NCI-H748 treated with DMSO at 0.1 percent for 48 hours (cell line): ENCODE data around the gene ELAVL3.

Experiments used
- DNase-seq: peaks from one replicate; lab custom pipeline; 2025; lab: John Stamatoyannopoulos, UW

Gene ELAVL3

DNA sequence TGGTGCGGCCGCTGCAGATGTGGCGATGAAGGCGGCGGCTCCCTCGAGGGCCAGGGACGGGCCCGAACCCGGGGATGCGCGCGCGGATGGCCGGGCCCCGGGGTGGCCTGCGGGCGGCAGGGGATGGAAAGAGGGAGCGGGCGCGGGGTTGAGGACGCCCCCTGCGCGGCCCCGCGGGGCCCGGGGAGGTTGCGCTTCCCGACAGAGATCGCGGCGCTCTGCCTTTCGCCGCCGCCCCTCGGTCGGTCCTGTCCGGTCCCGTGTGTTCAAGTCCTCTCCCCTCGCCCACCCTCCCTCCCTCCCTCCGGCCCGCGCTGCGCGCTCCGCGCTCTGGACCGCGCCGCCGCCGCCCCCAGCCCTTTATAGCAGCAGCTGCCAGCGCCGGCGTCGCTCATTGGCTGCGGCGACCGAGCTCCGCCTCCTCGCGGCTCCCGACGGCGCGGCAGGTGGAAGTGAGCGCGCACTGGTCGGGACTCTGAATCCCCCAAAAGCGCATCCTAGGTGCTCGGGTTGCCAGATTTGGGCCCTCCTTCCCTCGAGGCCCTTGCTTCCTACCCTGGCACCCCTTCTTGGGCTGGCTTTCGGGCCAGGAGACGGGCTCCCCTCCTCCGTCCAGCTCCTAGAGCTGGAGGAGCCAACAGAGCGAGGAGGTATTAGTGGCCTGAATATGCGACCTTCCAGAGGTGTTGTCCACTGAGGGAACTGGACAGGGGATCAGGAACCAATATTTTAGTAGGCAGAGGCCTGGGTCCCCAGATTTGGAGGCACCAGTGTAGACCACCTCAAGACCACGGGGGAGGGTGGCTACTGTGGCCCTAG, at the start of gene ELAVL3:
Gene ELAVL3 (minus strand): TSS at position 332 of the 819 bp plus-strand sequence. CDS start 438 bp downstream, outside the sequence.
- peak; percentile 41 for DNase-seq

DNA sequence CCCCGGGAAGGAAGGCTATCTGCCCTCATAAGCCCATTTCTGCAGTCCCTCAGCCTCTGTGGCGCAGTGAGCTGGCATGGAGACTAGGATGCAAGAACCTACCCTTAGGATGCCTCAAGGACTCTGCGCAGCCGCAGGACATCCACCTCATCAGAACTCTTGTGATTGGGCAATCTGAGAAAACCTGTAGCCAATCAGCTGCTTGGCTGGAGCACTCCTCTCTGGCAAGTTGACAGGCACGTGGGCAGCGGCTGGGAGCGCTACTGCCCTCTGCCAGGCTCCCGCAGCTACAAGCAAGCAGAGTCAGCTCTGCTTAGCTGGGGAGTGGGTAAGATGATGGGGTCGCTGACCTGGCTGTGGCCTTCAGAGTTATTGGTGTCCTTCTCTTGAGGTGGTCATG, 49.6 kb upstream of the ELAVL3 start:
- DNase-seq: peak; percentile 20

DNA sequence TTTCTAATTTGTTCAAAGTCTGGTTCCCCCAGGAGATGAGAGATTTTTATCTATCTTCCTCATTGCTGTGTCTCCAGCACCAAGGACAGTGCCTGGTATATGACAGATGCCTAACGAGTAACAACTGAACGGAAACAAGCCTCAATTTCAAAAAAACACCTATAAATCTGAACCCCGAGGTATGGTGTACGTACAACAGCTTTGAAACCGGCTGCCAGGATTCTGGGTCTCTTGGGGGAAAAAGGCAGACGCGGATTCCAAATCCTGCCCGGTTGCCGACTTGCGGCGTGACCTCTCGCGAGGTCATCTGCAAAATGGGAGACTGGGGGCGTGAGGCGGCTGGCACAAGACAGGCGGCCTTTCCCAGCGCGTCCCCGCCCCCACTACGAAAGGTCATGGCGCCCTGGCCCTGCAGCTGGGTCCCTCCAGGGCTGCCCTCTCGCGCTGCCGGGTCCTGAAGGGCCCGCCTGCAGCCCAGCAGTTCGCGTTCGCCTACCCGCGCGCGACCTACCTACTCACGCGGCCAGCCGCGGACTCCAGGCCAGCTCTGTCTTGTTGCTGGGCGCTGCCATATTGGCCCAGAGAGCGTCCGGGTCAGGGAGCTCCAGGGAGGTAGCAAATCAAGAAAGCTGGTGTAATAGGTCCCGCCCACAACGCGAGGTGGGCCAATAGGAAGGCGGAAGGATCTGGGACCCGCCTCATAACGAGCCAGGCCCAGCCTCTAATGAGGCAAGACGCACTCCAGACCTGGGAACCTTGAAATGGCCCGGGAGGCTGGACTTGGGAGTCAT, 47.9 kb upstream of the ELAVL3 start, which contains the start of gene ECSIT:
Gene ECSIT (minus strand): TSS at position 584 of the 791 bp plus-strand sequence. CDS start 9,964 bp downstream, outside the sequence.
- DNase-seq: peak; percentile 88

DNA sequence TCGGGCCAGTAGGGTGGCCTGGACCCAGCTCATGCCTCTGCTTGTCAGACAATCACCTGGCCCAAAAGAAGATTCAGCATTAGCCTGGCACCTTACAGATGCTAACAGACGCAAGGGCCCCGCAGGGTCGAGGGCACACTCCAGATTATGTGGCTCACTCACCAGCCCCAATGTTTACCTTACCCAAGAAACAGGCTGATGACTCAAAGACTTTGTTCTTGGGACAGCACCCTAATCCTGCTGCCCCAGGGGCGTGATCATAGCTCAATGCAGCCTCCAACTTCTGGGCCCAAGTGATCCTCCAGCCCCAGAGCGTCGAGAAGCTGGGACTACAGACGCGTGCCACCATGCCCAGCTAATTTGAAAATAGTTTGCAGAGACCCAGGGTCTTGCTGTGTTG, 38.3 kb upstream of the ELAVL3 start:
- DNase-seq: no peak

DNA sequence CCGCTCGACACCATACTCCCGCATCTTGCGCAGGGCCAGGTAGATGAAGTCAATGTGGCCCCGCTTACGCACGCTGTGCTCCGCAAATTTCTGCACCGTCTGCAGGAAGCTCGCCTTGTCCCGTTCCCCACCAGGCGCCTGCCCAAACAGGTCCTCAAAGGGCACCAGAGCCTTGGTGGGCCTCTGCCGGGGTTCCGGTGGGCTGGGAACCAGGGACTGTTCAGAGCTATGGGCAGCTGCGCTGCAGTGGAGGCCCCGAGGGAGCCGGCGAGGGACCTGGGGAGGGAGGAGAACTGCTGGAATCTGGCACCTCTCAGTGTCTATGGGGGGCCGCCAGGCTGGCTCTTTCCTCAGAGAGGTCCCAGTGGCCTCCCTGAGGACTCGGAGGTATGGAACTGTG, 33.1 kb upstream of the ELAVL3 start:
- no peak for DNase-seq

DNA sequence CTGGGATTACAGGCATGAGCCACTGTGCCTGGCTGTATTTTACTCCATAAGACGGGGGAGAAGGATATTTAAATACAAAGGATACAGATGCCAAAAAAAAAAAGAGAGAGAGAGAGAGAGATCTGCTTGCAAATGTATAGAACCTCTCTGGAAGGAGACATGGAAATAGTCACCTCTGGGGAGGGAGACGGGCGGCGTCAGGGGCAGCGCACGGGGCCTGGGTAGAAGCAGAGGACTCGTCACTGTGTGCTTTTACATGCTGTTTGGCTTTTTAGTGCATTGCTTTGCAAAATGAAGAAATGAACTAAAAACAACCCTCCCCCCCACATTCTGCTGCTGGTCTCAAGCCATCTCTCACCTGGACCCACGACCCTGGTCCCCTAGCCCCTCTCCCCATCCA, 29.6 kb upstream of the ELAVL3 start:
- DNase-seq: no peak

DNA sequence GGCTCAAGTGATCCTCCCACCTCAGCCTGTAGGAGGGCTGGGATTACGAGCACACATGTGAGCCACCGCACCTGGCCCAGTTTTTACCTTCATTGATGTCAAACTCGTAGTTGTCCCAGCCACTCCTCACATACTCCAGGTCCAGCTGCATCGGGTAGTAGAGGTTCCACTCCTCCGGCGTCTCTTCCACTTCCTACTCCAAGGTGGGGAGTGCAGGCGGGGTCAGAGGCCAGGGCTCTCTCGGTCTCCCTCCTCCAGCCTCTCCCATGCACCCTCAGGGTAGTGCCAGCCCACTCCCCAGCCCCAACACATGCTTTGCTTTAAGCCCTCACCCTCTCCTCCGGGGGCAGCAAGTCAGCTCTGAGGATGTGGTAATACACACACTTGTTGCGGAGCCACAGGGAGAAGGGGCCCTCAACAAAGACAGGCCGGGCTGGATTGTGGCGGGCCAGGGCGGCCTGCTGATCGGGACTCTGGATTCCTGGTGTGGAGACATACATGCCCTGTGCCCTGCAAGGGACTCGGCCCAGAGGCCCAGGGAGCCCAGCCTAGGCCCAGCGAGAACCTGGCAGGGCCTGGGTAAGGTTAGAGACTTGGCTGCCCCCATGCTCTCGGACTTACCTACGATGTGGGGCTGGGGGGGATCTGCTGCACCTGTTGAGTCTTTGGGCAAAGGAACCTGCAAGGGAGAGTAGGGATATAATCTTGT, 26.7 kb upstream of the ELAVL3 start:
- DNase-seq: no peak

DNA sequence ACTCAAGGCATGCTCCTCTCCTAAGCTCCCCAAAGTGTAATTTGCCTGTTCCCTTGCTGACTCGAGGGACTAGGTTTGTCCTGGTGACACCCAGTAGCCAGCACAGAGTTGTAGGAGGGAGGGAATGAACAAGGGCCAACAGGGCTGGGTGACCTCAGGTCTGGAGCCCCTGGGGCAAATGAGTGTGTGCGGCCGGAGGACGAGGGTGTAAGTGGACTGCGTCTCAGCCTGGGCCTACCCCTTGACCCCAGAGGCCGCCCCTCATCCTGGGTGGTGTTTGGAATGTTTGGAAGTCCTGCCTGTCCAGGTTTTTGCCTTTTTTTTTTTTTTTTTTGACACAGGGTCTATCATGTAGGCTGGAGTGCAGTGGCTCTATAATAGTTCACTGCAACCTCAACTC, 26.1 kb upstream of the ELAVL3 start:
- DNase-seq: no peak

DNA sequence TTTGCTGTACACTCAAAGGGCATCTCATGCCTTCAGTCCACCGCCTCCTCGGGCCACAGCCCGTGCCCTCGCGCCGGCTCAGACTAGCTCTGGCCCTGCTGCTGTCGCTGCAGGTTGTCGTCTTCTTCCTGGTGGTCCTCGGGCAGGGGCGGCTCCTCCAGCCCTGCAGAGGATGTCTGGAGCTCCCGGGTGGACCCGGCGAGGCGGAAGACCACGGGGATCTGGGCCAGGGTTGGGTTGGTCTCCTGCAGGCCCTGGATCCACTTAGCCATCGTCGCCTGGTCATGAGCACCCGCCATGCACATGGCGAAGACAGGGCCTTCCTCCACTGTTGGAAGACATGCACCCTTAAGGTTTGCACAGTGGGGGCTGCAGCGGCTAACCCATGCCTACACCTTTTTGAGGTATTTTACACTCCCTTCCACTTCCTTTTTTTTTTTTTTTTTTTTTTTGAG, 25.3 kb upstream of the ELAVL3 start:
- DNase-seq: no peak

DNA sequence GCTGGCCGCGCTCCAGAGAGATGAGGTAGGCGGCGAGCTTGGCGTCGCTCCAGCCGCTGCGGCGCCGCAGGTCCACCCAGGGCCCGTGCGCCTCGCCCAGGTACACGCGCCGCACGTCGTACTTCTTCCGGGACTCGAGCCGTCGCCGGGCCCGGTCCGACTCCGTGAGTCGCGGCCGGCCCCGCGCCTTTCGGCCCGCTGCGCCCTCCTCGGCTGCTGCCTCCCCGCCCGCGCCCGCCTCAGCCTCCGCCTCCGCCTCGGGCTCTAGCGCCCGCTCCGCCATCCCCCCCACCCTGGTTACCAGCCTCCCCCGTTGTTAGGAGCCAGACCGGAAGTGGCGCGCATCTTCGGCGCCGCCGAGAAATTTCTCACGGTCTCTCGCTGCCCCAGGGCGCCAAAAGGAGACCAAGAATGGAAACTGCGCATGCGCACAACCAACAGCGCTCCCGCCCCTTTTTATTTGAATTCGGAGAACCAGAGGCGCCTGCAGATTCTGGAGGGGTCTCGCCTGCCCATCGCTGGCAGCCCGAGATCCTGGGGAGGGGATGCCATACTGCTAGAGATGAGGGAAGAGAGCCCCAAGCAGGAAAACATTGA, 24.8 kb upstream of the ELAVL3 start, which contains the start of gene ZNF653:
Gene ZNF653 (minus strand): TSS at position 336 of the 597 bp plus-strand sequence. CDS start 53 bp downstream, at position 283.
- peak; percentile 81 for DNase-seq

DNA sequence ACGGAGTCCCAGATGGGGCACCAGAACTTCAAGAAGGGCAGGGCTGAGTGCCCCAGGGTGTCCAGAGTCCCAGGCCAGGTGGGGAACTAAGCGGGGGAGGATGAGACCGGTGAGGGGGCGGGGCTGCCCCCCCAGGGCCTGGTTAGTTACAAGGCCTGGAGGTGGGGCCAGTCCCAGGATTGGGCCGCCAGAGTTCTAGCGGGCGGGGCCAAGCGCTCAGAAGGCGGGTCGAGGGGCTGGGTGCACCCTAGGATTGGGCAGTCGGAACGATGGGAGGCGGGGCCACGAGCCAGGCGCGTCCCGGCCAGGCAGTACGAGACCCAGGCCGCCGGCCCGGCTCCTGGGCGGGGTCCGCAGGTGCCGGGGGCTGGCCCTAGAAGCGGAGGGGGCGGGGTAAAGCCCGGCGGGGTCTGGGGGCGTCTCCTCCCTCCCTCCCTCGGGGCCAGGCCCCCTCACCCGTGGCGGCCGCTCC, 24.2 kb upstream of the ELAVL3 start:
- peak; percentile 72 for DNase-seq

DNA sequence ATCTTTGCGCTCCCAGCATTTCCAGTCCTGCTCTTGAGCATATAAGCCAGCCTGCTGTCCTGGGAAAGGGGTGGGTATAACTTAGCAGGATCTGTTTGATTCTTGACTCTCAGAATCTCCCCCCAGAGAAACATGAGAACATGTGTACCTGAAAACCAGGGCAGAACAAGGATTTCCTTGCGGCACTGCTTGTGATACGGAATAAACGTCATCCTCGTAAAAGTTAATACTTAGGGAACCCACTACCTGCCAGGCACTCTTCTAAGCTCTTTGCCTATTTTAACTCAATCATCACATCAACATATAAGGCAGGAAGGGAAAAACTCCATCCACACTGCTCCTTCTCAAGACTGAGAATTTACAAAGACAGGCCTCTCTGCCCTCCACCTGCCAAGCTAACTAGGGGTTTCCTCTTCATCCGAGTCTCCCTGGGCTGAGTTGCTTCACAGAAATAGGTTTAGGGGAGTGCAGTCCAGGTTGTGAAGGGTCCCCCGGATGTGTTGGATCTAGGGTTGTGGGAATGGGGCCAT, 23.7 kb upstream of the ELAVL3 start:
- no peak for DNase-seq

DNA sequence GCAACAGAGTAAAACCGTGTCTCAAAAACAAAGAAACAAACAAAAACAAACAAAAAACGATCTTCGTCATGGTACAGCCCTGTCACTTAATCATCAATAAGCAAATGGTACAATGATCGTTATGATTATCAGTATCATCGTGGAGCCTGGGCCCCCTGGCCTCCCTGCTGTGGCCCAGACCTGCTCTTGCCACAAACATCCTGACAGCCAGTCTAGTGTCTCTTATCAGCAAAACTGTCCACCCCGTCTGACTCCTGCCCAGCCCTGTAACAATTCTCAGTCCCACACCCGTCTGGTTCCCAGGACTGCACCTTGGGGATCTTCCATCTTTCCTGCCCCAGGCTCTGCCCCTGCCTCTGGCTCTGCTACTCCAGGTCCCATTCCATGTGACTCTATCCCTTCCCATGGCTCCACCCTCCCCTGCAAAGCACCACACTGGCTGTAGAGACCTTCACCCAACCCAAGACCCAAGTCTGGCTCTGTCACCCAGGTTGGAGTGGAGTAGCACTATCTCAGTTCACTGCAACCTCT, 19.1 kb upstream of the ELAVL3 start:
- DNase-seq: no peak

DNA sequence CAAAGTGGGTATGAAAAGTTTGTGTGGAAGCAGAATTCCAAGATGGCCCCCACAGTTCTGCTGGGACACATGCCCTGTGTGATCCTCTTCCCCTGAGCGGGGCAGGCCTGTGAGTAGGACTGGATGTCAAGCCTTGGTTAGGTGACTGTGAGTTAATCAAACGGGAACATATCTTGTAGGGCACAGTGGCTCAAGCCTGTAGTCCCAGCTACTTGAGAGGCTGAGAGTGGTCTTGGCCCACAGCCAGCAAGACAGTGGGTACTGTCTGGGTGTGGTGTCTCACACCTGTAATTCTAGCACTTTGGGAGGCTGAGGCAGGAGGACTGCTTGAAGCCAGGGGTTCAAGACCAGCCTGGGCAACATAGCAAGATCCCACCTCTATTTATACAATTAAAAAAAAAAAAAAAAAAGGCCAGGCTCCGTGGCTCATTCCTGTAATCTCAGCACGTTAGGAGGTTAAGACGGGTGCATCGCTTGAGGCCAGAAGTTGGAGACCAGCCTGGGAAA, 18.4 kb upstream of the ELAVL3 start:
- DNase-seq: no peak

DNA sequence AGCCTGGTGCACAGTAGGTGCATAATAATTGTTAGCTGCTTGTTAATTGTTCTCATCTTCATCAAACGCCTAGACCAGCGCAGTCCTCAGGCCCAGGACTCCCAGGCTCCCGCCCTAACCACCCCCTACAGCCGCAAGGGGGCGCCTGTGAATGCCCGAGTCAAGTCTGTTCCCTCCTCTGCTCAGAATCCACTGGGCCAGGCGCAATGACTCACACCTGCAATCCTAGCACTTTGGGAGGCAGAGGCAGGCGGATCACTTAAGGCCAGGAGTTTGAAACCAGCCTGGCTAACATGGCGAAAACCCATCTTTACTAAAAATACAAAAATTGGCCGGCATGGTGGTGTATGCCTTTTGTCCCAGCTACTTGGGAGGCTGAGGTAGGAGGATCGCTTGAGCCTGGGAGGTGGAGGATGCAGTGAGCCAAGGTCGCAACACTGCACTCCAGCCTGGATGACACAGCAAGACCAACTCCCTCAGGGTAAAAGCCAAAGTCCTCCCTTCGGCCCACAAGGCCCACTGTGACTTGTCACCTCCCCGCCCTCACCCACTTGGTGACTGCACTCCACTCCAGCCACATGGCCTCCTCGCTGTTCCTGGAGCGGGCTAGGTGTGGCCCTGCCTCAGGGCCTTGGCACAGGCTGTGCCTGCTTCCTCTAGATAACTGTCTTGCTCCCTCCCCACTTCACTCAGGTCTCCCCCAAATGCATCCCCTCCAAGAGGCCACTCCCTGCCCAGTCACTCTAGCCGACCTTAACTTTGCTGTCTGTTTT, 15.7 kb upstream of the ELAVL3 start:
- DNase-seq: no peak

DNA sequence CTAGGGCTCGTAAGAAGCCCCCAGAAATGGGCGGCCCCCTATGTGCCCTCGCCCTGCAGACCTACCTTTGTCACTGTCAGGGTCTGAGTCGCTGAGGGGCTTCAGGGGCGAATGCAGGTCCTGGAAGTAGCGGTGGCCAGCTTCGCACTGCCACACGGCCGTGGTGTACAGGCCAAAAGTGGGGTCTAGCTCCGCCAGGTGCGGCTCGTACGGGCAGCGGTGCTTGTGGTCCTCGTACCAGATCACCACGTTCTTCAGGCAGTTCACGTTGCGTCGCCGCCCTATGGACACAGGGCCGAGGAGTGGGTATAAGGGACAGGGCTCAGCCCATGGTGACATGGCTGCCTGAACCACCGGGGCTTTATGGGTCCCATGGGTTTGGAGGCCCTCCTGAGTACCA, 15.0 kb upstream of the ELAVL3 start:
- DNase-seq: no peak

DNA sequence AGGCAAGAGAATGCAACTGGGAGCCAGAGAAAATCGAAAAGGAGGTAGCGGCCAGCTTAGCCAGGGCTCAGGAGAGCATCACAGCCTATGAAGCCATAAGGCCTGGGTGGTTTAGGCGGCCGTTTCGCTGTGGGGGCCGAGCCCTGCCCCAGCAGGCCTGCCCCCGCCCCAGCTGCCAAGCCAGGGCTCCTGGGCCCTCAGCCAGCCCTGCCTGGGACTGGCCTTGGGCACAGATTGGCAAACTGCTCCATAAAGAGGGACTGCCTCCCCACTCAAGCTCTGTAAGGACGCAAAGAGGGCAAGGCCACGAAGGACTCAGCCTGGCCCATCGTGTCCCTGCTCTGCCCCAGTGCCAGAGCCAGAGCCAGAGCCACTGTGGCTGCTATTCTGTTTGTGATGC, 14.6 kb upstream of the ELAVL3 start:
- no peak for DNase-seq

DNA sequence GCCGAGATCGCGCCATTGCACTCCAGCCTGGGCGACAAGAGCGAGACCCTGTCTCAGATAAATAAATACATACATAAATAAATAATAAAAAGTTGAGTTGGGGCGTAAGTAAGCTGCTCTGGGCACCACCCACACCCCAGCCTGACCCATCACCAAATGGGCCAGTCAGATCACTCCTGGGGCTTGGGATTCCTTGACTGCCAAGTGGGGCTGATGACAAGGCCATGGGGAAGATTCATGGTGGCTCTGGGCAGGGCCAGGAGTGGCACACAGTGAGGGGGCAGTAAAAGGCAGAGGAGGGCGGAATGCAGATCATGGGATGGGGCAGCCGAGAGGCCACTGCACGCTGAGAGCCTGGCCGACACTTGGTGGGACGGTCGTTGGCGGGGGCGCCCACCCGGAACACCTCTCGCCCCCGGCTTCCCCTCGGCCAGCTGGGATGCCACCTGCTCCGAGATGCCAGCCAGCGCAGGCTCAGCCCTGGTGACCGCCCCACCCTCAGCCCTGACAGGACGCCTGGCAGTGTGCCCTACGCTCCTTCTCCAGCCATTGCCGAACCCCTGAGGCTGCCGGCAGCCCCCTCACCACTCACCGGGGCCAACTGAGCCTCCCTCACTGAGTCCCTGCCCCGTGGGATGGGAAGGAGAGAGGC, 13.9 kb upstream of the ELAVL3 start:
- DNase-seq: no peak

DNA sequence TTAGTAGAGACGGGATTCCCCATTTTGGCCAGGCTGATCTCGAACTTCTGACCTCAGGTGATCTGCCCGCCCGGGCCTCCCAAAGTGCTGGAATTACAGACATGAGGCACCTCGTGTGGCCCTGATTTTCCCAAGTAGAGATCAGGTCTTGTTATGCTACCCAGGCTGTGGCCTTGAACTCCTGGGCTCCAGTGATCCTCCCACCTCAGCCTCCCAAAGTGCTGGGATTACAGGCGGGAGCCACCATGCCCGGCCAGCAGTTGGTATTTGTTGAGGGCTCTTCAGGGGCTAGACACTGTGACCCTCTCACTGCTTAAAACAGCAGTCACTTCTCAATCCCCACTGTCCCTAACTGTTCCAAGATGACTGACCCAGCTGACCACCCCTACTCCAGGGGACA, 8.5 kb upstream of the ELAVL3 start:
- DNase-seq: no peak
